Upper lobe of left lung (tissue), 4 donors: Measurements from ENCODE around the gene BANF2.

ENCODE experiments used
- CTCF ChIP-seq, 6 experiments: fragments of 450-650 bp in 4 of 6; fragments of 200-600 bp in 2 of 6; sonication (generic) in 2 of 6; IDR thresholded peaks; one replicate each; pipeline ENCODE4 v1.5.1; 2016 to 2019; ENCODE audit warnings: antibody characterized with exemption in 6 of 6
- EP300 ChIP-seq, 4 donors: sonication (generic); formaldehyde crosslinking; IDR thresholded peaks; one replicate each; pipeline ENCODE4 v1.5.1; 2017; ENCODE audit warnings: antibody characterized with exemption in 4 of 4, control low read depth in 2 of 4
- POLR2A ChIP-seq, 4 donors: fragments of 450-650 bp; IDR thresholded peaks; one replicate each; pipeline ENCODE4 v1.5.1; 2016 to 2017; ENCODE audit warnings: antibody characterized with exemption in 4 of 4, mild to moderate bottlenecking in 2 of 4
- POLR2AphosphoS5 ChIP-seq, 2 donors: sonication (generic); formaldehyde crosslinking; IDR thresholded peaks; one replicate each; pipeline ENCODE4 v1.5.1; 2017; ENCODE audit warnings: antibody characterized with exemption in 2 of 2

- TF ChIP-seq CTCF (IDR thresholded peaks at IDR 0.05): no peak
- no peak for TF ChIP-seq POLR2A (IDR thresholded peaks at IDR 0.05)
- no peak for TF ChIP-seq EP300 (IDR thresholded peaks at IDR 0.05)
- TF ChIP-seq POLR2AphosphoS5 (IDR thresholded peaks at IDR 0.05): no peak
These were observed 34.6 kb downstream of the BANF2 start for GRCh38 chr20:17734374-17734773.
